ENCODE measurements around the gene UTS2.

The UTS2 gene

DNA sequence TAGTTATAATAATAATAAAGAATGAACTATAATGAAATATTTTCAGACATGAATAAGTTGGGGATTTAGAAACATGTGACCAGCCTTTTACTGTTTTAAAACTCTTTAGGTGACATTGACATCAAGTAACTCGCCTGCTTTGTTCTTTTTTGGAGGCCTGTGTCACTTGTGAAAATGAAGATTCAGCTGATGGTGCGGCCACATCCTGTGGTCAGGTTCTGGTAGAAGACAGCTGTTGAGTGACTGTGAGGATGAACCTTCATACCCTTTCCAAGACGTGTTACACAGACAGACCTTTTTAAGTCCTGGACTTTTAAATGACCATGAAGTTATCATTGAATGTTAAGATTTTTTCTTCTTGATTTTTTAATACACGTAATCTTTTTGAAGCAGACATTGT, 10.3 kb downstream of the UTS2 start:
- no peak overlapping the region for H3K27ac ChIP-seq
- TF ChIP-seq, protein P1, sequence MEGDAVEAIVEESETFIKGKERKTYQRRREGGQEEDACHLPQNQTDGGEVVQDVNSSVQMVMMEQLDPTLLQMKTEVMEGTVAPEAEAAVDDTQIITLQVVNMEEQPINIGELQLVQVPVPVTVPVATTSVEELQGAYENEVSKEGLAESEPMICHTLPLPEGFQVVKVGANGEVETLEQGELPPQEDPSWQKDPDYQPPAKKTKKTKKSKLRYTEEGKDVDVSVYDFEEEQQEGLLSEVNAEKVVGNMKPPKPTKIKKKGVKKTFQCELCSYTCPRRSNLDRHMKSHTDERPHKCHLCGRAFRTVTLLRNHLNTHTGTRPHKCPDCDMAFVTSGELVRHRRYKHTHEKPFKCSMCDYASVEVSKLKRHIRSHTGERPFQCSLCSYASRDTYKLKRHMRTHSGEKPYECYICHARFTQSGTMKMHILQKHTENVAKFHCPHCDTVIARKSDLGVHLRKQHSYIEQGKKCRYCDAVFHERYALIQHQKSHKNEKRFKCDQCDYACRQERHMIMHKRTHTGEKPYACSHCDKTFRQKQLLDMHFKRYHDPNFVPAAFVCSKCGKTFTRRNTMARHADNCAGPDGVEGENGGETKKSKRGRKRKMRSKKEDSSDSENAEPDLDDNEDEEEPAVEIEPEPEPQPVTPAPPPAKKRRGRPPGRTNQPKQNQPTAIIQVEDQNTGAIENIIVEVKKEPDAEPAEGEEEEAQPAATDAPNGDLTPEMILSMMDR (conservative IDR thresholded peaks at IDR 0.05; ENCODE audit: low read depth) = no peak
- CTCF ChIA-PET = interaction anchor here (0.7 kb wide), 2 partner anchors 199 to 714 kb away, joined by 3 to 5 read pairs; no protein-coding TSS in a partner anchor
- no peak for DNase-seq (ENCODE audit: low spot score)
- POLR2A ChIA-PET (ENCODE audit: low non-redundant PET) = no interaction called here

DNA sequence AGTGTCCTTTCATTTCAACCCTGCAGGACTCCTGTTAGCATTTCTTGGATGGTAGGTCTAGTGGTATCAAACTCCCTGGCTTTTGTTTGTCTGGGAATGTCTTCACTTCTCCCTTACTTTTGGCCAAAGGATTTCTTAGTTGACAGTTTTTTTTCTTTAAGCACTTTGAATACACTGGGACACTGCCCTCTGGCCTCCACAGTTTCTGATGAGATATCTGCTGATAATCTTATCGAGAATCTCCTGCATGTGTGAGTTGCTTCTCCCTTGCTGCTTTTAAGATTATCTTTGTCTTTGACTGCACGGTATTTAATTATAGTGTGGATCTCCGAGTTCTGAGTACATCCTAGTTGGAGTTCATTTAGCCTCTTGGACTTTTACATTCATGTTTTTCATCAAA, 13.3 kb downstream of the UTS2 start:
- H3K27ac ChIP-seq = no peak overlapping the region
- TF ChIP-seq, protein P1 (conservative IDR thresholded peaks at IDR 0.05; ENCODE audit: low read depth) = no peak
- CTCF ChIA-PET = no interaction called here
- POLR2A ChIA-PET (ENCODE audit: low non-redundant PET) = no interaction called here
- DNase-seq (ENCODE audit: low spot score) = no peak

DNA sequence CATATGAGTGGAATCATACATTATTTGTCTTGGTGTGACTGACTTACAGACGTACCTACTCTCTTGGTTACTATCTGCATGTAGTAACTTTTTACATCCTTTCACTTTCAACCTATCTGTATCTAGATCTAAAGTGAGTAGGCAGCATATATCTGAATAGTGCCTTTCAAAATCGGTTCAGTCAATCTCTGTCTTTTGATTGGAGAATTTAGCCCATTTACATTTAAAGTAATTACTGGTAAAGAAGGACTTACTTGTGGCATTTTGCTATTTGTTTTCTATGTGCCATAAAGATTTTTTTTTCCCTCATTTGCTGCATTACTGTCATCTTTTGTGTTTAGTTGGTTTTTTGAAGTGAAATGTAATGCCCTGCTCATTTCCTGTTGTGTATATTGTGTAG, 14.2 kb downstream of the UTS2 start:
- TF ChIP-seq, protein P1 (conservative IDR thresholded peaks at IDR 0.05; ENCODE audit: low read depth) = no peak
- ChIA-PET POLR2A (ENCODE audit: low non-redundant PET) (no interaction called here), CTCF (no interaction called here)
- H3K27ac ChIP-seq = no peak overlapping the region
- no peak for DNase-seq (ENCODE audit: low spot score)

DNA sequence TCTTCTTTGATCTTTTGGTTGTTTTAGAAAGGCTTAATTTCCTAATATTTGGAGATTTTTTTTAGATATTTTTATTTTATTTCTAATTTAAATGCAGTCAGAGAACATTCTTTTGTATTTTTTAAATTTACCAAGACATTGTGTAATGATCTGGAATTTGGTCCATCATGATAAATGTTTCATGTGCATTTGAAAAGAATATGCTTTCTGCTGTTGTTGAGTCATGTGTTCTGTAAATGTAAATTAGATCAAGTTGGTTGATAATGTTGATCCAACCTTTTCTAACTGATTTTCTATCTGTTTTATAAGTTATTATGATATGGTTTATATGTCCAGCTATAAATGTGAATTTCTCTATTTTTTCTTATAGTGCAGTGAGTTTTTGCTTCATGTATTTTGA, 19.8 kb downstream of the UTS2 start:
- no peak overlapping the region for H3K27ac ChIP-seq
- TF ChIP-seq, protein P1 (conservative IDR thresholded peaks at IDR 0.05; ENCODE audit: low read depth) = no peak
- POLR2A ChIA-PET (ENCODE audit: low non-redundant PET) = no interaction called here
- no peak for DNase-seq (ENCODE audit: low spot score)
- CTCF ChIA-PET = no interaction called here

DNA sequence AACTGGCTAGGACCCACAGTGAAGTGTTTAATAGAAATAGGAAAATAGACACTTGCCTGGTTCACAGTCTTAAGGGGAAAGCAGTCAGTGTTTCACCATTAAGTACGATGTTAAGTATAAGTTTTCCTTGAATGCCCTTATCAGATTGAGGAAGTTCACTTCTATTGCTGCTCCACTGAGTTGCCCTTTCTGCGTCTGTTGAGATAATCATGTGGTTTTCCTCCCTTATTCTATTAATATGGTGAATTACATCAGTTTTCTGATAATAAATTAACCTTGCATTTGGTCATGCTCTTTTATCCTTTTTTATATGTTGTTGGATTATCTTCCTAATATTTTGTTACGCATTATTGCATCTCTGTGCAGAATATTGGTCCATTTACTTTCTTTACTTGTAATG, 21.4 kb downstream of the UTS2 start:
- POLR2A ChIA-PET (ENCODE audit: low non-redundant PET) = no interaction called here
- no peak for DNase-seq (ENCODE audit: low spot score)

DNA sequence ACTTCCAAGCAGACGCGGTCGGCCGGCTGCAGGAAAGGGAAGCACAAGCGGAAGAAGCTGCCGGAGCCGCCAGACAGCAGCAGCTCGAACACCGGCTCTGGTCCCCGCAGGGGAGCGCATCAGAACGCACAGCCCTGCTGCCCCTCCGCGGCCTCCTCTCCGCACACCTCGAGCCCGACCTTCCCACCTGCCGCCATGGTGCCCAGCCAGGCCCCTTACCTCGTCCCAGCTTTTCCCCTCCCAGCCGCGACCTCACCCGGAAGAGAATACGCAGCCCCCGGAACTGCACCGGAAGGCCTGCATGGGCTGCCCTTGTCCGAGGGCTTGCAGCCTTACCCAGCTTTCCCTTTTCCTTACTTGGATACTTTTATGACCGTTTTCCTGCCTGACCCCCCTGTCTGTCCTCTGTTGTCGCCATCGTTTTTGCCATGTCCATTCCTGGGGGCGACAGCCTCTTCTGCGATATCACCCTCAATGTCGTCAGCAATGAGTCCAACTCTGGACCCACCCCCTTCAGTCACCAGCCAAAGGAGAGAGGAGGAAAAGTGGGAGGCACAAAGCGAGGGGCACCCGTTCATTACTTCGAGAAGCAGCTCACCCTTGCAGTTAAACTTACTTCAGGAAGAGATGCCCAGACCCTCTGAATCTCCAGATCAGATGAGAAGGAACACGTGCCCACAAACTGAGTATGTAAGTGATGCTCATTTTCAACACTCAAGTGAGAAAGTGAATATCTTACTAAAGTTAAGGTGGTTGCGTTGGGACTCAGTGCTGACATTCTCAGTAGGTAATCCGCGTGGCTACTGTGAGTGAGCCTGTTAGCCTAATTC, 25.5 kb downstream of the UTS2 start:
- ChIA-PET CTCF (no interaction called here), POLR2A (ENCODE audit: low non-redundant PET) (no interaction called here)
- TF ChIP-seq, protein P1 (conservative IDR thresholded peaks at IDR 0.05; ENCODE audit: low read depth) = no peak
- H3K27ac ChIP-seq = no peak overlapping the region
- no peak for DNase-seq (ENCODE audit: low spot score)

More for the DNA sequence above, 21.4 kb downstream of the UTS2 start:
- H3K27ac ChIP-seq = no peak overlapping the region
- CTCF ChIA-PET = interaction anchor here (0.6 kb wide), 1 partner anchor 71 kb away, joined by 3 read pairs; no protein-coding TSS in a partner anchor
- TF ChIP-seq, protein P1 (conservative IDR thresholded peaks at IDR 0.05; ENCODE audit: low read depth) = no peak
